Endodermal cell (in vitro differentiated cells): ENCODE data around the gene MANBA. TPM values are rescaled to one million over a fixed set of nuclear protein-coding genes. Genes with fewer than 3 reads are reported as not detected.

Experiments
- DNase-seq: peaks from one replicate; pipeline ENCODE4 v3.0.0-alpha.2; 2017
- H3K27ac ChIP-seq: 2 replicates; pipeline ENCODE4 v1.5.1; 2013; ENCODE audit warnings: mild to moderate bottlenecking, low read depth, low read length, moderate library complexity
- H3K27me3 ChIP-seq: 2 replicates; pipeline ENCODE4 v1.6.1; 2013; ENCODE audit warnings: mild to moderate bottlenecking, low read length, moderate library complexity; ENCODE audit not compliant: insufficient read depth, control insufficient read depth, poor library complexity, severe bottlenecking
- H3K36me3 ChIP-seq: 2 replicates; pipeline ENCODE4 v1.7.0; 2013; ENCODE audit warnings: mild to moderate bottlenecking, low read length, moderate library complexity; ENCODE audit not compliant: control insufficient read depth, insufficient read depth
- H3K4me1 ChIP-seq: one replicate; pipeline ENCODE4 v1.7.0; 2013; ENCODE audit warnings: low read length; ENCODE audit not compliant: control insufficient read depth, insufficient read depth
- H3K4me3 ChIP-seq: 2 replicates; pipeline ENCODE4 v1.5.1; 2013; ENCODE audit warnings: mild to moderate bottlenecking, low read length, moderate library complexity
- H3K9ac ChIP-seq: 2 replicates; pipeline ENCODE4 v1.6.1; 2013; ENCODE audit warnings: mild to moderate bottlenecking, low read length, moderate library complexity; ENCODE audit not compliant: poor library complexity, severe bottlenecking; ENCODE audit errors: extremely low read depth
- H3K9me3 ChIP-seq: 2 replicates; pipeline ENCODE4 v1.6.1; 2013; ENCODE audit warnings: mild to moderate bottlenecking, low read length, moderate library complexity; ENCODE audit not compliant: control insufficient read depth
- H3K27ac Mint-ChIP-seq: 2 replicates; pipeline ENCODE4 v1.8.0; 2020; ENCODE audit warnings: mixed read lengths
- H3K27me3 Mint-ChIP-seq: 2 replicates; pipeline ENCODE4 v1.8.0; 2021; ENCODE audit warnings: mild to moderate bottlenecking, mixed read lengths; ENCODE audit not compliant: insufficient read depth
- H3K36me3 Mint-ChIP-seq: 2 replicates; pipeline ENCODE4 v1.8.0; 2020; ENCODE audit warnings: low read depth, mixed read lengths
- H3K4me1 Mint-ChIP-seq: 2 replicates; pipeline ENCODE4 v1.8.0; 2020; ENCODE audit warnings: mixed read lengths
- H3K4me3 Mint-ChIP-seq: 2 replicates; pipeline ENCODE4 v1.8.0; 2020; ENCODE audit warnings: mild to moderate bottlenecking, moderate library complexity, mixed read lengths
- H3K9me3 Mint-ChIP-seq: 2 replicates; pipeline ENCODE4 v1.8.0; 2020; ENCODE audit warnings: mild to moderate bottlenecking, mixed read lengths
- WGBS, 2 experiments: methylation state at CpG; one replicate each; pipeline versions ENCODE4 v1.1.5 to v1.1.7; 2013; ENCODE audit warnings: missing lambda C conversion rate in 2 of 2, mixed read lengths in 1 of 2; ENCODE audit not compliant: insufficient coverage in 1 of 2, insufficient read length in 1 of 2; 5-methylcytosine and 5-hydroxymethylcytosine counted together
- total RNA-seq, 2 donors: library from RNA; stranded (reverse); fragmentation: NEBNext Ultra II Directional in 1 of 2; extraction: Animal tissue kit (Norgen Biotek cat#: 25700) in 1 of 2; gene quantifications; 2 replicates in 1 of 2; 3 replicates in 1 of 2; pipeline ENCODE4 v1.2.1, GENCODE V29; 2021
- TF ChIP-seq, protein P1 (sequence below): fragments of 200-600 bp; sonication (generic); conservative IDR thresholded peaks from 2 replicates; pipeline ENCODE4 v1.5.0; 2021; ENCODE audit warnings: antibody characterized with exemption, mild to moderate bottlenecking

MANBA gene
- total RNA-seq, 2 donors from 2014 or later = 30.4 to 32.0 TPM

DNA sequence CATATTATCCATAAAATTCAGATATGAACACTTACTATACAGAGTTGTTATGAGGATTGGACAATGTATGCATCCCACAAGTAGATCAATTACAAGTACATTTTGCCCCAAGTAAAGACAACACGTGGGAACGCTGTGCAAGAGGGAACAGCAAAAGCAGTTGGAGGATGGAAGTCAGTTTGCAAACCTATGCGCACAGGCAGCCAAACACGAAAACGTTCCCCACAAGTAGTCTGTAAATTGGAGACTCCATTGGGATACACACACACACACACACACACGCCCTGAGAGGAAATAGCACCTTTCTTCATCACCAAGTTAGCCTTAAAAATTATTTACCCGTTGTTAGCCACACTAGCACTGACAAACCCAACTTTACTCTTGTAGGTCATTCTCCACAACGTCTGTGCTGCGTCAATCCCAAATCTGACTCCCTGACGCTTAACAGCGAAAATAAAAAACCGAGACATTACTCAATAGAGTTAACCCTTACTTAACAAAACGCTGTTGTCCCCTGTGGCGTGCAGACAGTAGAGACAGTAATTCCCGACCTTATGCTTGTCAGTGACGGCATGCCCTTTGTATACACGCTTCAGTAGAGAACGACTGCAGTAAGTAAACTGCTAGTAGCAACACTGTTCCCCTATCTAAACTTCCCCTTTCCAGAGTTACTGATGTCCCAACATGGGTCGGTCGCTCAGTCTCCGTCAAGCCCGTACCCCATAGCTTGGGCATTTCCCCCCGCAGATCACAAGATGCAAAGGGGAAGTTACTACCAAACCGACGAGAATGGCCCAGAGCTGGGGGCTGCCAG, 730 bp downstream of the MANBA start:
- Mint-ChIP-seq H3K36me3 (no peaks in the 10 kb centered on the region), H3K27ac (peak overlapping the region; percentile 96), H3K4me3 (peak overlapping the region; percentile 83), H3K9me3 (peaks cover under 1% of the 10 kb centered on the region), H3K4me1 (peaks cover 19% of the 10 kb centered on the region), H3K27me3 (no peaks in the 10 kb centered on the region)
- peak overlapping the region; percentile 92 for H3K4me3 ChIP-seq
- no peaks in the 10 kb centered on the region for H3K4me1 ChIP-seq
- no peaks in the 10 kb centered on the region for H3K36me3 ChIP-seq
- no peaks in the 10 kb centered on the region for H3K27me3 ChIP-seq
- 2 to 5% methylated on average over 19 to 25 of the region's 25 CpGs for WGBS, 2 experiments
- peak; percentile 57 for DNase-seq
- H3K9me3 ChIP-seq = no peaks in the 10 kb centered on the region
- TF ChIP-seq, protein P1, sequence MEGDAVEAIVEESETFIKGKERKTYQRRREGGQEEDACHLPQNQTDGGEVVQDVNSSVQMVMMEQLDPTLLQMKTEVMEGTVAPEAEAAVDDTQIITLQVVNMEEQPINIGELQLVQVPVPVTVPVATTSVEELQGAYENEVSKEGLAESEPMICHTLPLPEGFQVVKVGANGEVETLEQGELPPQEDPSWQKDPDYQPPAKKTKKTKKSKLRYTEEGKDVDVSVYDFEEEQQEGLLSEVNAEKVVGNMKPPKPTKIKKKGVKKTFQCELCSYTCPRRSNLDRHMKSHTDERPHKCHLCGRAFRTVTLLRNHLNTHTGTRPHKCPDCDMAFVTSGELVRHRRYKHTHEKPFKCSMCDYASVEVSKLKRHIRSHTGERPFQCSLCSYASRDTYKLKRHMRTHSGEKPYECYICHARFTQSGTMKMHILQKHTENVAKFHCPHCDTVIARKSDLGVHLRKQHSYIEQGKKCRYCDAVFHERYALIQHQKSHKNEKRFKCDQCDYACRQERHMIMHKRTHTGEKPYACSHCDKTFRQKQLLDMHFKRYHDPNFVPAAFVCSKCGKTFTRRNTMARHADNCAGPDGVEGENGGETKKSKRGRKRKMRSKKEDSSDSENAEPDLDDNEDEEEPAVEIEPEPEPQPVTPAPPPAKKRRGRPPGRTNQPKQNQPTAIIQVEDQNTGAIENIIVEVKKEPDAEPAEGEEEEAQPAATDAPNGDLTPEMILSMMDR = no peak
- no peak overlapping the region for H3K27ac ChIP-seq
- H3K9ac ChIP-seq = peak overlapping the region; percentile 67

DNA sequence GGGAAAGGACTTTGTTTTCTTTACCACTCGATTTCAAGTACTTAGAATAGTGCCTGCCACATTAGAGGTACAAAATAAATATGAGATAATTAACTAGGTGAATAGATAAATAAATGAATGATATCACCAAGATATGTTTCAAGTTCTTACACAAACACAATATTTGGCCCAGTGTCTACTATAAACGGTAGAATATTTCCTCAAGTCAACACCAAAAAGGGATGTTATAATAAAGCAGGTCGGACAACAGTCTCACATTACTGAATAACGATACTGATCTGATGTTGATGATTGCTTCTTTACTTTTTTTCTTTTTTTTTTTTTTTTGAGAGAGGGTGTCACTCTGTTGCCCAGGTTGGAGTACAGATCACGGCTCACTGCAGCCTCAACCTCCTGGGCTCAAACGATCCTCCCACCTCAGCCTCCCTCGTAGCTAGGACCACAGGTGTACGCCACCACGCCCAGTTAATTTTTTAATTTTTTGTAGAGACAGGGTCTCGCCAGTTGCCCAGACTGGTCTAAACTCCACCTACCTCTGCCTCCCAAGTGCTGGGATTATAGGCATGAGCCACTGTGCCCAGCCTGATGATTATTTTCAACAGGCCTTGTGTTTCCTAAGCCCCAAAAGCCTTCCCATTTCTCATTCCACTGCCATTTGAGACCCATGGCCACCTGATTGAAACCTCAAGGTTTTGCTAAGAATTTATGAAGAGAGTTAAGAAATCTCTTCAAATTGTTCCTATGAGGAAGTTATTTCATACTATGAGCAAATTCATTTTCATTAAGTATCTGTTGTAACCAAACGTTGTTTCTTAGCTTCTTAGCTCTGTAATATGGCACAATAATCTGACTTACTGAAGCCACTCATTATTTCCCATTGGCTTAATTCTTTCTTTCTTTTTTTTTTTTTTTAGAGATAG, 2.3 kb downstream of the MANBA start:
- peaks cover 19% of the 10 kb centered on the region for H3K4me1 Mint-ChIP-seq
- WGBS, 2 experiments = 95 to 97% methylated on average over 4 to 10 of the region's 11 CpGs
- no peak overlapping the region for H3K27ac Mint-ChIP-seq

DNA sequence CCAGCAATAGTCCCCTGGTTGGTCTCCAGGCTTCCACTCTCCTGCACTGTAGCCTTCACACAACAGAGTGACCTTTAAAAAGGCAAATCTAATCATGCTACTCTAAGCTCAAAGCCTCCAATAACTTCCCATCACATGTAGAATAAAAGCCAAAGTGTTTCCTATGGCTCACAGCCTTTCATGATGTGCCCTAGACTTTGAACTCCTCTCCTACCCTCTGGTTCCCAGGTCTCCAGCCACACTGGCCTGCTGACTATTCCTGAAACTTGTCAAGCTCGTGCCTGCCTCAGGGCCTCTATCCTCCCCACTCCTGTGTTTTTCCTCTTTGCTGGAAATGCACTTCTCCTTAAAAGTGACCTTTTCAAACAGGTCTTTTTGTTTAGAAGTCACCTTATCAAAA, 3.1 kb downstream of the MANBA start:
- no peaks in the 10 kb centered on the region for H3K4me1 ChIP-seq
- no peaks in the 10 kb centered on the region for H3K9me3 ChIP-seq
- H3K36me3 ChIP-seq = no peaks in the 10 kb centered on the region
- H3K27me3 ChIP-seq = no peaks in the 10 kb centered on the region
- no peak overlapping the region for H3K27ac ChIP-seq
- Mint-ChIP-seq H3K36me3 (peaks cover 3% of the 10 kb centered on the region), H3K27me3 (no peaks in the 10 kb centered on the region), H3K4me3 (no peak overlapping the region), H3K9me3 (peaks cover 3% of the 10 kb centered on the region), H3K27ac (no peak overlapping the region), H3K4me1 (peaks cover 19% of the 10 kb centered on the region)
- TF ChIP-seq, protein P1 = no peak
- 67 to 84% methylated on average over 1 of the region's 1 CpG for WGBS, 2 experiments
- no peak overlapping the region for H3K4me3 ChIP-seq
- H3K9ac ChIP-seq = no peak overlapping the region
- peak; percentile 31 for DNase-seq

More for the DNA sequence above, 2.3 kb downstream of the MANBA start:
- H3K36me3 Mint-ChIP-seq = peaks cover 3% of the 10 kb centered on the region
- DNase-seq = peak; percentile 12
- no peak overlapping the region for H3K9ac ChIP-seq
- no peaks in the 10 kb centered on the region for H3K36me3 ChIP-seq
- H3K4me3 Mint-ChIP-seq = no peak overlapping the region
- H3K4me3 ChIP-seq = no peak overlapping the region
- no peaks in the 10 kb centered on the region for H3K27me3 ChIP-seq
- no peaks in the 10 kb centered on the region for H3K9me3 ChIP-seq
- no peaks in the 10 kb centered on the region for H3K27me3 Mint-ChIP-seq
- no peaks in the 10 kb centered on the region for H3K4me1 ChIP-seq
- no peak overlapping the region for H3K27ac ChIP-seq
- TF ChIP-seq, protein P1 = no peak
- H3K9me3 Mint-ChIP-seq = peaks cover 3% of the 10 kb centered on the region
